Coronary artery (tissue), 2 donors: ENCODE data around the gene DDX20.

ENCODE experiments used
- DNase-seq: peaks from one replicate; pipeline ENCODE4 v3.0.0-alpha.2; 2017; ENCODE audit warnings: low spot score
- H3K27ac ChIP-seq, 2 donors: fragments of 200-600 bp; sonication (generic); one replicate each; pipeline ENCODE4 v1.5.1; 2016 to 2019
- H3K4me3 ChIP-seq: fragments of 200-600 bp; sonication (generic); 2 replicates; pipeline ENCODE4 v1.5.1; 2016; ENCODE audit warnings: mild to moderate bottlenecking, moderate library complexity
- CTCF ChIP-seq: fragments of 200-600 bp; sonication (generic); IDR thresholded peaks from one replicate; pipeline ENCODE4 v1.5.1; 2019; ENCODE audit warnings: antibody characterized with exemption

Gene DDX20

GRCh38 chr1:111805251-111805650 is 49.5 kb downstream of the DDX20 start:
- Histone ChIP-seq H3K4me3 (no peak overlapping the region), H3K27ac (no peak overlapping the region)
- TF ChIP-seq CTCF = no peak
- DNase-seq = no peak

DNA sequence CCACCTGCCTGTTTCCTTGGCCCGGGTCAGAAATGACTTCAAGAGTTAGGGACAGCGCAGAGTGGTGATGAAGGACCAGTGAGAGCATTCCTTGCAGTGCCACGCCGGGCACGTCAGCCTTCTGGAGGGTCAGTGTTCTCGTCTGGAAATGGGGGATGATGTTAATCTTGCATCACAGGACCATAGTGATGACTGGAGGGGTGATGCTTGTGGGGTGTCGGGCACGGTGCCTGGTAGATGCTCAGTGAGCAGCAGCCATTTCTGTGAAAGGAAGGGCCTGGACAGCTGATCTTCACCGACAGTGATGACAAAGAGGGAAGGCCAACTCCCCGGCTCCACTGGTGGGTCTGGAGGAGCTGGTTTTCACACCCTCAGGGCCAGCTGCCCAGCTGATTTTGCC is 56.2 kb downstream of the DDX20 start:
- Histone ChIP-seq H3K4me3 (no peak overlapping the region), H3K27ac (no peak overlapping the region)
- DNase-seq = no peak
- no peak for TF ChIP-seq CTCF

GRCh38 chr1:111812306-111812705 is 56.6 kb downstream of the DDX20 start:
- Histone ChIP-seq H3K4me3 (no peak overlapping the region), H3K27ac (no peak overlapping the region)
- DNase-seq = no peak
- TF ChIP-seq CTCF = no peak

- no peak for DNase-seq
- TF ChIP-seq CTCF = no peak
- Histone ChIP-seq H3K4me3 (no peak overlapping the region), H3K27ac (no peak overlapping the region)
Measured at GRCh38 chr1:111813440-111814304, 58.0 kb downstream of the DDX20 start.

DNA sequence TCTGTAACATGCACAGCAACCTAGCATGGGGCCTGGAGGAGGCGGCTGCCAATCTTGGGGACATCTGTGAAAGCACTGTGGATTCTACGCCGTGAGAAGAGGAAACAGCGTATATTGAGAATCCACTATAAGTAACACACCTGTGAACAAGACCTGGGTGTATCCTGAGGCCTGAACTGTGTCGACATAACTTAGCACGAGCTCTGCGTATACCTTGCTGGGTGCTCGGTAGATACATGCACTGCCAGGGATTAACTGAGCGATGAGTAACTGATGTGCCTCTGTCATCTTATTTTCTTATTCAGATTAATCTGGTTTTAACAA is 58.6 kb downstream of the DDX20 start:
- no peak for DNase-seq
- TF ChIP-seq CTCF = no peak
- Histone ChIP-seq H3K4me3 (no peak overlapping the region), H3K27ac (no peak overlapping the region)

DNA sequence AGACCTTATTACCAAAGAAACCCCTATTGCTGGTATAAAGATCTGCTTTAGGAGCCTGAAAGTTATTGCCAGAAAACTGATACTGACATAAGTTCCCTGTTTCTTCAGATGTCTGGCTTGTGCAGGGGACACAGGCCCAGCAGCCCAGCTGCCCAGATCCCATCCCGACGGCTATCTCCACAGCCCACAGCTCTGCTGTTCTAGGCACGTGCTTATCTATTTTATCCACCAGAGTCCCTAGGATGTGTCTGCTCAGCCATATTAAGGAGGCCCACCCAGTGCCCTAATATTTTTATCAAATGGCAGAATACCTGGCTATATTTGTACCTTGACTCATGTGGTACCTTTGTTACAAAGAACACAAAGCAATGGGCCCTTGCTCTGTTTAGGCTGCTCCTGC is 58.9 kb downstream of the DDX20 start:
- Histone ChIP-seq H3K4me3 (no peak overlapping the region), H3K27ac (no peak overlapping the region)
- DNase-seq = no peak
- no peak for TF ChIP-seq CTCF
